BJ (cell line): Measurements from ENCODE around the gene KANK4. TPM values are rescaled to one million over a fixed set of nuclear protein-coding genes. Genes with fewer than 3 reads are reported as not detected.

ENCODE experiments used
- CTCF ChIA-PET: fragments of 350-600 bp; formaldehyde crosslinking; extraction: SDS; loops from one replicate; lab custom pipeline; 2021; ENCODE audit warnings: antibody characterized with exemption, inconsistent platforms; lab: Yijun Ruan, JAX
- POLR2A ChIA-PET: fragments of 300-600 bp; sonication (Branson Sonifier 250); formaldehyde crosslinking; extraction: SDS; loops from one replicate; lab custom pipeline; 2021; ENCODE audit warnings: antibody characterized with exemption; lab: Charles Lee
- DNase-seq: peaks from one replicate; pipeline ENCODE4 v3.0.0-alpha.2; 2011; ENCODE audit warnings: low read depth
- H3K27me3 ChIP-seq: 2 replicates; pipeline ENCODE4 v1.6.0; 2011; ENCODE audit warnings: low read length; ENCODE audit not compliant: control insufficient read depth, insufficient read depth
- H3K36me3 ChIP-seq: 2 replicates; pipeline ENCODE4 v1.5.1; 2011; ENCODE audit warnings: low read length; ENCODE audit not compliant: control insufficient read depth, insufficient read depth
- H3K4me3 ChIP-seq: 2 replicates; pipeline ENCODE4 v1.5.1; 2011; ENCODE audit warnings: low read depth, mild to moderate bottlenecking, control low read depth, low read length
- CTCF ChIP-seq: IDR thresholded peaks from 2 replicates; pipeline ENCODE4 v1.5.1; 2011; ENCODE audit warnings: low read depth, mild to moderate bottlenecking, control low read depth, inconsistent platforms, low read length, moderate library complexity; ENCODE audit not compliant: insufficient read depth
- polyA plus RNA-seq: library from polyadenylated mRNA; depleted of rRNA; stranded (reverse); fragments of >200 nt; gene quantifications from 2 replicates; pipeline ENCODE4 v1.2.3, GENCODE V29; 2011

Gene KANK4
- polyA plus RNA-seq, 1 experiment = 0.06 TPM

GRCh38 chr1:62311473-62311943 lies 7.7 kb downstream of the KANK4 start:
- Histone ChIP-seq H3K27me3 (peaks cover 15% of the 10 kb centered on the region), H3K36me3 (no peaks in the 10 kb centered on the region), H3K4me3 (no peak overlapping the region)
- POLR2A ChIA-PET = no interaction called here
- CTCF ChIA-PET = interaction anchor here (1.0 kb wide), 1 partner anchor 136 kb away, joined by 5 read pairs; no protein-coding TSS in a partner anchor
- no peak for DNase-seq
- no peak for TF ChIP-seq CTCF

GRCh38 chr1:62309906-62310305 lies 9.3 kb downstream of the KANK4 start:
- peaks cover 12% of the 10 kb centered on the region; the same call in 1 of the 2 replicates for H3K27me3 ChIP-seq
- DNase-seq = no peak
- no peak for TF ChIP-seq CTCF
- POLR2A ChIA-PET = no interaction called here
- CTCF ChIA-PET = no interaction called here
- H3K36me3 ChIP-seq = no peaks in the 10 kb centered on the region
- no peak overlapping the region for H3K4me3 ChIP-seq

GRCh38 chr1:62308606-62309005 lies 10.6 kb downstream of the KANK4 start:
- Histone ChIP-seq H3K4me3 (no peak overlapping the region), H3K36me3 (no peaks in the 10 kb centered on the region), H3K27me3 (peaks cover 12% of the 10 kb centered on the region; the same call in 1 of the 2 replicates)
- DNase-seq = no peak
- ChIA-PET POLR2A (no interaction called here), CTCF (no interaction called here)
- TF ChIP-seq CTCF = no peak

GRCh38 chr1:62307895-62308492 lies 11.2 kb downstream of the KANK4 start:
- no peak overlapping the region for H3K4me3 ChIP-seq
- ChIA-PET CTCF (interaction anchor here (0.6 kb wide), 1 partner anchor 133 kb away, joined by 3 read pairs; no protein-coding TSS in a partner anchor), POLR2A (no interaction called here)
- no peaks in the 10 kb centered on the region for H3K36me3 ChIP-seq
- no peak for TF ChIP-seq CTCF
- H3K27me3 ChIP-seq = peaks cover 12% of the 10 kb centered on the region; the same call in 1 of the 2 replicates
- DNase-seq = no peak

GRCh38 chr1:62307446-62307845 lies 11.8 kb downstream of the KANK4 start:
- ChIA-PET POLR2A (interaction anchor here (0.6 kb wide), 1 partner anchor 44 kb away, joined by 14 read pairs; no protein-coding TSS in a partner anchor), CTCF (interaction anchor here (0.6 kb wide), 1 partner anchor 132 kb away, joined by 3 read pairs; no protein-coding TSS in a partner anchor)

More at GRCh38 chr1:62307446-62307845, 11.8 kb downstream of the KANK4 start:
- DNase-seq = no peak
- Histone ChIP-seq H3K27me3 (peaks cover 10% of the 10 kb centered on the region; the same call in 1 of the 2 replicates), H3K4me3 (no peak overlapping the region), H3K36me3 (no peaks in the 10 kb centered on the region)
- TF ChIP-seq CTCF = no peak
